ENCODE measurements around the gene GPER1.
"Not testable (repeated sequence)": the region's sequence is repeated elsewhere in the genome, so short reads cannot be mapped to it uniquely, and the experiment has no call there.

Gene GPER1

DNA sequence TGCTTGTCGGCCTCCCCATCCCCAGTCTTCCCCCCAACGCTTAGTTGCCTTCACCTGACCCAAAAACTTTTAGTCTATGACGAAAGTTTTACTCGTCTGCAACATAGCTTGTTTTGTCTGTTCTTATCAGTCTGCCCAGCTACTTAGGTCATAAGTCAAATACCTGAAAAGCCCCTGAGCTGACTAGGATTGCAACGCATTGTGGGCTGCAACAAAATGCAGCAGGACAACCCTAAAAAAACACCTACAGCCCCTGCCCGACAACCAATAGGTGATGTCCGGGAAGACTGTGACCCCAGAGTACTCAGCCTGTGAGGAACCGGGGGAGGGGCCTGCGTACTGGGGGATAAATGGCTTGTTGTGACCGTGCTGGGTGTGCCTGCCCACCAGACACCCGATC, 19.3 kb upstream of the GPER1 start:
- no peak for DNase-seq (ENCODE audit: low read depth in 2 of 2)

DNA sequence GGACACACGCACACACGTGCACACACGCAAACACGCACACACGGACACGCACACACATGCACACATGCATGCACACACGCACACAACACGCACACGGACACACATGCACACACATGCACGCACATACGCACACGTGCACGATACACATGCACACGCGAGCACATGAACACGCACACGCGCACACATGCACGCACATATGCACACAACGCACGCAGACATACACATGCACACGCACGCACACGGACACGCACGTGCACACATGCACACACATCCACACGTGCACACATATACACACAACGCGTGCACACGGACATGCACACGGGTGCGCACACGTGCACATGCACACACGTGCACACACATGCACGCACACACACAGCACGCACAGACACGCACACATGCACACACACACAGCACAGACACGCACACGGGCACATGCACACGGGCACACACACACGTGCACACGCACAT, 17.3 kb upstream of the GPER1 start:
- DNase-seq (ENCODE audit: low read depth in 2 of 2) = no peak

DNA sequence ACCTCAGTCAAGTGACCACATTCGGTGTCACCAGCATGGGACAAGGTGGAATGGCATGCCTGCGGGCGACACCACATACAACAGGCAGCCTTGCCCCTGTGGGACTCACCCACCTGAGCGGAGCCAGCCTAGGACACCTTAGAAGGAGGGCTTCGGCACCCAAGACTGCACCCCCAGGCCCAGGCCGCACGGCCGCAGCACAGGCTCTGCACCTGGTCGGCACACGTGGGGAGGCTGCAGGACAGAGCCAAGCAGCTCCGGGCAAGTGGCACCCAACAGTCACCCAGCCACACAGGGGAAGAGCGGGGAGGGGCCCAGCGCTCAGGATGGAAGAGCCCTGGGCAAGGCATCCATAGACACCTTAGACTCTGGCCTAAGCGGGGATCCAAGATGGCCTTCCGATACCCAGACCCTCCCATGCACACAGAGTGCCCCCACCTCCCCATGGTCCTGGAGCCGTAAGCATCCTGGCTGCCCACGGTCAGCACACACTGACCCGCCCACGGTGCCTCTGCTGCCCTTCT, 16.1 kb upstream of the GPER1 start:
- no peak for DNase-seq (ENCODE audit: low read depth in 2 of 2)

DNA sequence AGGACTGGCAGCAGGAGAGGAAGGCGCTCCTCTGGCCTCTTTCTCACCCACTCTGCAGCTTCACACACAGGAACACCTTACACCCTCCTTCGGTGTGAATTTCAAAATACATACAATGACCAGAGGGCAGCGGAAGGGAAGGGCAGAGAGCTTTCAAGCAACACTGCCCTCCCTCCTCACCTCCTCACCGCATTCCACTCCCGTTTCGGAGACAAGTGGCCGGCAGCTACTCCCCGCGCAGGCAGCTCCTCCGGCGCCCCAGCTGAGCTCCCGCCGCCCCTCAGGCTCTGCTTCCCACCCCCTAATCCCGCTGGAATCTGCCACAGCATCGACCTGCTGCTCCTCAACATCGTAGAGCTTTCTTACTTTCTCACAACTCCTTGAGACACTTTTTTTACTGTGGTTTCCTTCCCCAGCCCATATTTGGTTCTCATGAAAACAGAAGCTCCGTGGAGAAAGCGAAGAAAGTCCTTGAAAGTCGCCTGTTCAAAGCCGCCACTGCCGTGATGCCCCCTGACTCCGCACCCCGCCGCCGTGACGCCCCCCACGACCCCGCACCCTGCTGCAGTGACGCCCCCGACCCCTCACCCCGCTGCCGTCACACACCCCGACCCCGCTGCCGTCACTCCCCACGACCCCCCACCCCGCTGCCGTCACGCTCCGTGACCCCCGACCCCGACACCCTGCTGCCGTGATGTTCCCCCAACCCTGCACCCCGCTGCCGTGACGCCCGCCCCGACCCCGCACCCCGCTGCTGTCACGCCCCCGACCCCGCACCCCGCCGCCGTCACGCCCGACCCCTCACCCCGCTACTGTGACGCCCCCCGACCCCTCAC, 14.6 kb upstream of the GPER1 start:
- DNase-seq (ENCODE audit: low read depth in 2 of 2) = no peak

DNA sequence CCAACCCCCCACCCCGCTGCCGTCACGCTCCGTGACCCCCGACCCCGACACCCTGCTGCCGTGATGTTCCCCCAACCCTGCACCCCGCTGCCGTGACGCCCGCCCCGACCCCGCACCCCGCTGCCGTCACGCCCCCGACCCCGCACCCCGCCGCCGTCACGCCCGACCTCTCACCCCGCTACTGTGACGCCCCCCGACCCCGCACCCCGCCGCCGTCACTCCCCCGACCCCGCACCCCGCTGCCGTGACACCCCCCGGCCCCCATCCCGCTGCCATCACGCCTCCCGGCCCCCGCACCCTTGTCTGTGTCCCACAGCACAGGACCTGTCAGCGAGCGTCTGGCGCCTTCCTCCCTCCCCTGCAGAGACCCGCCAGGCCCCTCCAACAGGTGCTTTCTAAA, 13.9 kb upstream of the GPER1 start:
- DNase-seq (ENCODE audit: low read depth in 2 of 2) = not testable (repeated sequence)

DNA sequence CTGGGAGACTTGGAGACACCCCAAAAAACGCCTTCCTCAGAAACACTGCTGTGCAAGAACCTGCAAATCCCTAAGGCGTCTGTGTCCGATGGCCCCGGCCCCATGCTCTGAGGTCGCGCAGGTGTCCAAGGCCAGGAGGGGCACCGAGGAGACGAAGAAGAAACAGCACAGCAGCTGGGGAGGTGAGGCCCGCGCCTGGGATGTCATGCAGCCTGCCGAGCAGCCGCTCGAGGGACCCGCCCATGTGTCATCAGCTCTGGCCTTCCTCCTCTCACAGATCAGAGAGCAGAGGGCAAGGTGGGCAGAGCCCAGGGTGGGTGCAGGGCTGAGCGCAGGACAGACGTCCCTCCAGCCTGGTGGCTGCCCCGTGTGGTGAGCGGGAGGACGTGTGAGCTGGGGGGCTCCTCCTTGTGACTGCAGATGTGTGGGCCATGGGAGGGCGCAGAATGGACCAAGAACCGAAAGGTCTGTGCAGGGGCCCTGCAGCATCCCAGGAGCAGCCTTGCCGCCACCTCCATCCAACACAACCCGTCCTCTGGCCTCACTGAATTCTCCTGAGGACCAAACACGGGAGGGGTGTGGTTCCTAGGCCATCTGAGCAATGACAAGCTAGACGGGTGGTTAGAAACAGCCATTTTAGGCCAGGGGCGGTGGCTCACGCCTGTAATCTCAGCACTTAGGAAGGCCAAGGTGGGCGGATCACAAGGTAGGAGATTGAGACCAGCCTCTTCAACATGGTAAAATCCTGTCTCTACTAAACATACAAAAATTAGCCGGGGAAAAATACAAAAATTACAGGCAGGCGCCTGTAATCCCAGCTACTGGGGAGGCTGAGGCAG, 13.1 kb upstream of the GPER1 start:
- no peak for DNase-seq (ENCODE audit: low read depth in 2 of 2)

DNA sequence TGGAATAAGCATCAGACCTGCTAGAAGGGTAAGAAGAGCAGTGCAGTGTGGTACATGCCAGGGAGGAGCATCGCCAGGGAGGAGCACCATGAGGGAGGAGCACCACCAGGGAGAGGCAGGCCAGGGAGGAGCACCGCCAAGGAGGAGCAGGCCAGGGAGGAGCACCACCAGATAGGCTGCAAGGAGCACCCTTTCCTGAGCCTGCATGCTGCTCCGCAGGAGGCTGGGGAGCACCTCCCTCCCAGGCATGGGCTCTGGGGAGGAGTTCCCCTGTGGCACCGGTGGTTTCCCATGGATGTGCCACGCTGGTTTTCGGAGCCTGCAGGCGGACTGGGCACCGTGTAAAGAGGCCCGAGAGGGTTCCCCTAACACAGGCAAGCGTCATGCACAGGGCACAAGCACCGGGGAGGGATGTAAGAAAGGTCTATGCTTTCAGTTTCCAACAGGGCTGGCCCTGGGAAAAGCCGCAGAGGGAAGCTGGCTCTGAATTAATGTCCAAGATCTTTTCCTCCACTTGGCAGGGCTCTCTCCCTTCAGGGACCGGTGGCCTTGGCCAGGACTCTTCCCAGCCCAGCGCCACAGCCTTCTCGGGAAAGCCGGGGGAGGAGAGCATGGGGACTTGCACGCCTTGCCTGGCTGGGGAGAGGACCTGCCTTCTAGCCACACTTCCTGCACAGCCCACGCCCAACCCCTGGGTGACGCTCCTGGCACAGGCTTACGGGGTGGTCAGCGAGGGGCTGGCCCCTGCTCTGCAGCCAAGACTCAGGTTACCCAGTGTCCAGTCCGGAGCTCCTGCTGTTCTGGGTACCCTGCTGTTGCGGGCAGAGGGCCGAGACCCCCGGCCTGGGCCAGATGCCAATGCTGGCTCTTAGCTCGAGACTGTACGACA, 11.5 kb upstream of the GPER1 start:
- no peak for DNase-seq (ENCODE audit: low read depth in 2 of 2)

DNA sequence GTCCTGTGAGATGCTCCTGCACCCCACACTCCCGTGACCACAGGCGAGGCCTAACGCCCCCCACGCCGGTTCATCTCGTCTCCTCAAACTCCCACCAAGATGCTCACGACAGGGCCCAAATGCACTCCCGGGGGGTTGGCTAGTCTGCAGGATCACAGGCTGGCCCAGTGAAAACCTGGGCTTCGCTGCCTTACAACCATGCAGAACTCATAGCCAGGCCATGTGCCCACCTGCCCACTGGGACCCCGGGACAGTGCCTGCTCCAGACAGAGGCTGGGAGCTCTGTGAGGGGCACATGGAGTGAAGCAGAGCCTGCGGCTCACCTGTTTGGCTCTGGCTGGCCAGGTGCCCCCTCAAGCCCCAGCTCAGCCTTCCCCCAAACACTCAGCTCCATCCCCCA, 9.4 kb upstream of the GPER1 start:
- no peak for DNase-seq (ENCODE audit: low read depth in 2 of 2)

DNA sequence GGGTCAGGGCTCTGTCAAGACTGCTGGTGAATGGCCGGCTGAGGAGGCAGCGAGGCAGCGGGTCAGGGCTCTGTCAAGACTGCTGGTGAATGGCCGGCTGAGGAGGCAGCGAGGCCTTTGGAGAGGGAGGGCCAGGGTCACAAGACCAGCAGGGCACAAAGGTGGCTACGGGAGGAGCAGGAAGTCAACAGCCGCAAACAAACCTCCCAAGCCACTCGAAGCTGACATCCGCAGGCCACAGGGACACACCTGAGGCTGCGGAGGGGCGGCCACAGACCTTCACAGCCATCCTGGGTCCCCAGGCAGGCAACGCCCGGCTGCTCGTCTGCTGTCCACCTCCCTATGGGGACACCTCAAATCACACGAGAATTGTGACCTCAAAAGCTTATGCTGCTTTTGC, 8.9 kb upstream of the GPER1 start:
- DNase-seq (ENCODE audit: low read depth in 2 of 2) = no peak

DNA sequence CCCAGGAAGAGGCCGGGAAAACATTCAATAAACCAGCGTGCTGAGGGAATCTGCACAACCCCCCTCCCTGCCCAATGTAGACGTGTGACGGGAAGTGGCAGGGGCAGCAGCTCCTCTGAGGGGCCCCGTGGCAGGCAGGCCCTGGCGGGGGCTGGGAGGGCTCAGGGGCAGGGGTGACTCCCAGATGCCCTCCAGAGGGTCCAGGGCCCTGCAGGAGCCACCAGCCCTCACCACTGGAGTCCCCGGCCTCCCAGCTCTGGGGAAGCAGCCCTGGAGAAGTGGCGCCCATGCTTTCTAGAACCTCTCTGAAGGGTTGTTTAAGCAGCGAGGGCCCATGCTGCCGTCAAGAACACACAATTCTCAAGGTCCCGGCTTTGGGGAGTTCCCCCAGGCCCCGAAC, 8.4 kb upstream of the GPER1 start:
- no peak for DNase-seq (ENCODE audit: low read depth in 2 of 2)

DNA sequence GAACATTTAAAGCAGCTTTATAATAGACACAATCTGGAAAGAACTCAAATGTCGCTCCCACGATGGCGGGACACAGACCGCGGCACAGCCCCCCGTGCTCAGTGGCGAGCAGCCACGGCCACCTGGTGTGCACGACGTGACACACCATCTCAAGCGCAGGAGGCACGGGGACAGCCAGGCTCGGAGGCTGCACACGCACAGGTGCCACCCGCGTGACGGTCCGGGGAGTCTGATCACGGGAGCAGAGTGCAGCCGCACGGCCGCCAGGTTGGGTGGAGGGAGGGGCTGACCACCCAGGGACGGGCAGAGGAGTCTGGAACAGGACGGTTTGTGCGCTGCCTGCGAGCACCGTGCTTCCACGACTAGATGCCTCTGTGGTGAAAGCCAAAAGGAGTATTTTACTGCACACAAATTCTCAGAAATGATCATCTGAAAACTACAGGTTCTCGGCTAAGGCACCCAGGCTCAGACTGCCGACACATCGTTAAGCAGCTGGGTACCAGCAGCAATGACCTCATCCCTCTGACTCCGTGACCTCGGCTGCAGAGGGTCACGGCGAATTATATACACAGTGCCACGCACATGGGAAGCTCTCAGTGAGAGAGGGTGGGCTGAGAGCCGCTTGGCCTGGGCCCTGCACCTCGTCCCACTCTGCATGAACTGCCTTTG, 7.5 kb upstream of the GPER1 start:
- no peak for DNase-seq (ENCODE audit: low read depth in 2 of 2)

DNA sequence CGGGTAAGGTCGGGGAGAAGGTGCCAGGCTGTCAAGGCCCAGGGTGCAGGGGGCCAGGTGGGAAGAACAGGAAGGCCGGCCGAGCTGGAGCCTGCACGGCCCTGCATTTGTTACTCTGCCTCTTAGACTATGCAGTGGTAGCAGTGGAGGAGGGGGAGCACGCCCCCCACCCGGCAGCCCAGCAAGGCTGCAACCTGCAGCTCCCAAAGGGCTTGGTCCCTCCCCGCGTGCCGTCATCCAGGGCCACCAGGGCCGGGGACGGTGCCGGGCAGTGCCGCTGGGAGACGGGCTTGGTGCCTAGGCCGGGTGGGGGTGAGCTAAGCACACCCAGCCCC, 7.0 kb upstream of the GPER1 start:
- no peak for DNase-seq (ENCODE audit: low read depth in 2 of 2)

DNA sequence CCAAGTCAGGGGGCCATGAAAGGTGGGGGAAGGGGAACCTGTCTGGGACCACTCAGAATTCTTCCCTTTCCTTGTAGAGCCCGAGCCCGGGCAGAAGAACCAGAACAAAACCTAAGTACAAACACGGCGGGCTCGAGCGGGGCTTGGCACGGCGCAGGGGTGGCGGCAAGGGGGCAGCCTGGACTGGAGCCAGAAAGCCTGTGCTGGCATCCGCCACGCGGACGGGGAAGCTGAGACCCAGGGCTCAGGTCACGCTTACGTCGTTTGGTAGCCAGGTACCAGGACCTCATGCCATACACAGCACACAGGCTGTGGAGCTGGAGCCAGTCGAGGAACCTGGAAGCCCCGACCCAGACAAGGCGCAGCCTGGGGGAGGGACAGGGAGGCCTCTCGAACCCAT, 6.6 kb upstream of the GPER1 start:
- no peak for DNase-seq (ENCODE audit: low read depth in 2 of 2)

DNA sequence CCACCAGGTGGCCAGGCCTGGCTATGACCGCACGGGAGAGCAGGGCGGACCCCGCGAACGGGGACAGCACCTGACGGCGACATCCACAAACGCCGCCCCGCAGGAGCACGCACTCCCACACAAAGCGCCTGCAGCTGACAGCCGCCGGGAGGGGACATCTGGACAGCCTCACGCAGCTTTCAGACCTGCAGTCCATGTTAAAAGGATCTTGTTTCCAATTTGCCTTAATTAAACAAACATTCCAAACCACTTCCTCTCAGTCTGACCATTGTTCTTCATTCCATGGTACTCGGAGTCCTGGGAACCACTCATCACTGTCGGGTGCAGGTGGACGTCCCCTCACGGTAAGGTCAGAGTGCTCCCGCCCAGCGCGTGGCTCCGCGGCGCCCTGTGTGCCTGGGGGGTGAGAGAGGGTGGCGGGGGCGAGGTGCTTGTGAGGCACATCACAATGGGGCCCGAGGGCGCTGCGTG, 5.9 kb upstream of the GPER1 start:
- DNase-seq (ENCODE audit: low read depth in 2 of 2) = no peak

DNA sequence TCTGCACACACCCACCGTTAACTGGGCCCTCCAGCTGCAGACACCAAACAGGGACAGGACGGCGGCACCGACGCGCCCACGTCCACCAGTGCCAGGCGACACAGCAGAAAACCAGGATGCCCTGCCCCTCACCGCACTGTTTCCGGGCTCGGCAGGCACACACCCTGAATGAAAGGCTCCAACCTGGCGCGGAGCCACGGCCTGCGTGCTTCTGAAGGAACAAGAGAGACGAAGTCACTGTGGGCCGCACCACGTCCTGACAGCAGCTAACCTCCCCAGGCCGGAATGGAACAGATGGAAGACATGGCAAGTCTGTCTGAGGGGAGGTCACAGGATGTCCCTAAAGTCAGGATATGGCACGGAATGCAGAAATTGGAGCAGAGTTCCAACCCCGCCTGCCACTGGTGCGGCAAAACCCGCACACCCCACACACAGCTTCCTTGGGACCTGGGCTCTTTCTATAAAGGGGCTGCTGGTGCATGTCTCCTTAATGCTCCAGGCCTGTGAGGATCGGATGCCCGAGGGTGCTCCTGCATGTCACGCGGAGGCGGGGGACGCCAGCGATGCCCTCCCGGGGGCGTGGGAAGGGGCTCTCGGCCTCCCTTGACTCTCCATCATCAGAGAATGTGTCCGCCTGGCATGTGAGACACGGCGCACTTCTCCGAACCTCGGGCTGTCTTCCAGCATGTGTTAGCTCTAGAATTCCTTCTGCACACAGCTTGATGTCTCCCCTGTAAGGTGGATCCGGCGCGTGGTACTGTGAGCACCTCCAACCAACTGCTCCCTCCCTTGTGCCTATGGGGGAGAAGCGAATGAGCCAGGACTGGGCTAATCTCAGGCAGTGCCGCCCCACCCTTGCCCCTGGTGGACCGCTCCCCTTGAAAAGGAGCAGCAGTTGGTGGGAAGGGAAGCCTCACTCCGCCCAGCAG, 3.9 kb upstream of the GPER1 start:
- no peak for DNase-seq (ENCODE audit: low read depth in 2 of 2)

DNA sequence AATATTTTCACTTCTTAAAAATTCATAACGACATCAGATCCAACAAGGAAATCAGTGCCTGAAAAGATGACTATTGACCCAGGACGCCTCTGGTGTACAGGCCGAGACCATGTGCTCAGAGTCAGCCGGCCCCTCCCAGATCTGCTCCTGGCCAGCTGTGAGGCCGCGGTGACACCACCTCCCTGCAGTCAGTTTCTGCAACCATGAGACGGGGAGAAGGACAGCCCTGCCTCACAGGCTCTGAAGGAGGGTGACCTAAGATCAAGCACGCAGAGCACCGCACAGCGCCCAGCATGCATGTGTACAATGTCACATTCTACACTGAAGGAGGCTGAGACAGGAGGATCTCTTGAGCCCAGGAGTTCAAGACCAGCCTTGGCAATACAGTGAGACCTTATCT, 2.6 kb upstream of the GPER1 start:
- DNase-seq (ENCODE audit: low read depth in 2 of 2) = no peak

DNA sequence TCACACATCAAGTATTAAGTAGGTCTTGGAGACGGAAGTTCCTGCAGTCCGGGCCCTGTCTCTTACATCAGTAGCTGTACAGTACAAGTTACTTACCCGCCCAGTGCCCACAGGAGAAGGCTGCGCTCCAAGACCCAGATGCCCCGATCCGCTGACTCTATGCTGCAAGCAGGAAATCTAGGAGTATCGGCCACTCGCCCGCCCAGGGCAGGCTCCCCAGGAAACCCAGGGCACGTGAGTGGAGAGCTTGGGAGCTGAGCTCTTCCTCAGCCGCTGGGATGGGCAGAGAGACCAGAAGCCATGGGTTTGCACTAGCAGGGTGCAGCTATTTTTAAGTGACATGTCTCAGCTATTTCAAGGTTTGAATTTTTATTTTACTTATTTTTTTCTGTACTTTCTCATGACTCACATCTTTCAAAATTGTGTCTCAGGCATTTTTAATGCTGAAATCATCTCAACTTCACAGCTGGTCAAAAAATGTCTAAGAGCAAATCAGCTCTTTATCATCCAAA, 1.9 kb upstream of the GPER1 start:
- DNase-seq (ENCODE audit: low read depth in 2 of 2) = no peak

DNA sequence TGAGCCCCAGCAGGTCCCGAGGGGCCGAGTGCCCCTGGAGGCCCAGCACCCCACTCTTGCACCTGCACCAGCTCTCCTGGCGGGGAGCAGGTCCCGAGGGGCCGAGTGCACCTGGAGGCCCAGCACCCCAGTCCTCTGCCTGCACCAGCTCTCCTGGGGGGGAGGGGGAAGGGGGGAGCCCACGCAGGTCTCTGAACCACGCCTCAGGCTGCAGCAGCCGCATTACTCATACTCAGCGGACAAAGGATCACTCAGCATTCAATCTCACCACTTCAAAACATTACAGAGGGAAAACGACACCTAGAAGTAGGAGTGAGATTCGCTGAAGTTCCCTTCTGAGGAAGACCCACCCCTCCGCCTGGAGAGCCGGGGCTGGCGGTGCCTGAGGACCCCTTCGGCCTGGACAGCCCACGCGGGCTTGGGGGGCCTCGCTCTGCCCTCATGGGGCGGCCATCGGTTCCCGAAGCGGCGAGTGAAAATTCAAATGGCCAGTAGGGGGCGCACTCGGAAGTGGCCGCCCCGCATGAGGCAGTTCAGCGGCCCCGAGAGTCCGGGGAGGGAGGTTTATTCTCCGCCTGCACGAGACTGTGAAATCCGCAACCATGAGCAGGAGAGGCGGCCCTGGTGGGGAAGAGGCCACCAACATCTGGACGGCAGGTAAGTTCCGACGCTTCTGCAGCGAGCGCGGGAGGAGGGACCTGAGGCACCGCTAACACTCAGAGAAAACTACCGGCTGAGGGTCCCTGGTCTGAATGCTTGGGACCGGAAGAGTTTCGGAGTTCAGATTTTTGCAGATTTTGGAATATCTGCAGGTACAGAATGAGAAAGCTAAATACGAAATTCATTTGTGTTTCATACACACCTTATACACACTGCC, 1.1 kb upstream of the GPER1 start:
- DNase-seq (ENCODE audit: low read depth in 2 of 2) = peak; percentile 62 to 66

DNA sequence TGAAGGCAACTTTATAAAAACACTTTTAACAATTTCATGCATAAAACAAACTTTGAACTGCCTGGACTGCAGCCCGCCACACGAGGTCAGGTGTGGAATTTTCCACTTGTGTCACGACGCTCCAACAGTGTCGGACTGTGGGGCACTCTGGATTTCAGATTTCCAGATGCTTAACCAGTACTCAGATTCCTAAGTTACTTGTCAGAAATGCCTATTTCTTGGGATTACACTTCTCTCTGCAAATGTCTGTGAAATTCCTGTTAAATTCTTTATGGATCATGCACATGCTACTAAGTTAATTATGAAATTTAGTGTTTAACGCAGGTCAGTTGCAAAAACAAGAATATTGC, 473 bp upstream of the GPER1 start:
- no peak for DNase-seq (ENCODE audit: low read depth in 2 of 2)
